HCT116 (cell line): ENCODE data around the gene FAM216B. TPM values are rescaled to one million over a fixed set of nuclear protein-coding genes. Genes with fewer than 3 reads are reported as not detected.

ENCODE experiments used
- ATAC-seq: fragments of 200-7000 bp; cut with Tn5 transposase; 2 replicates; pipeline ENCODE4 v1.9.1; 2020; ENCODE audit warnings: mild to moderate bottlenecking, moderate library complexity
- BruUV-seq: library from RNA; stranded (reverse); fragments of 400-500 nt; replicated peaks from 2 replicates; lab custom pipeline; 2021; lab: Mats Ljungman, UMichigan
- CTCF ChIA-PET: fragments of 300-600 bp; sonication (Branson Sonifier 250); formaldehyde crosslinking; loops from one replicate; lab custom pipeline; 2021; ENCODE audit warnings: antibody characterized with exemption; lab: Charles Lee
- POLR2A ChIA-PET: fragments of 300-600, 350-600 bp; sonication (Branson Sonifier 250); formaldehyde crosslinking; loops from one replicate; lab custom pipeline; 2021; ENCODE audit warnings: antibody characterized with exemption; lab: Charles Lee
- RAD21 ChIA-PET, 2 experiments: fragments of 300-600 bp; sonication (Branson Sonifier 250); formaldehyde crosslinking; loops; one replicate each; lab custom pipeline; 2023; ENCODE audit warnings: low total read pairs in 2 of 2; ENCODE audit not compliant: uncharacterized antibody in 2 of 2, unreplicated experiment in 2 of 2, low non-redundant PET in 1 of 2; lab: Charles Lee
- DNase-seq: peaks from one replicate; pipeline ENCODE4 v3.0.0-alpha.2; 2010; ENCODE audit warnings: low read depth, low spot score
- H2AFZ ChIP-seq: fragments of 200-600 bp; shearing (Covaris generic), sonication (generic); 2 replicates; pipeline ENCODE4 v1.6.1; 2017; ENCODE audit warnings: low read depth, mixed run types, mixed read lengths, antibody characterized with exemption, low read length; ENCODE audit not compliant: poor library complexity, severe bottlenecking
- H3K27ac ChIP-seq: 2 replicates; pipeline ENCODE4 v1.5.1; 2012; ENCODE audit warnings: low read depth, low read length
- H3K27me3 ChIP-seq: fragments of 200-600 bp; sonication (generic); 2 replicates; pipeline ENCODE4 v1.6.1; 2016; ENCODE audit warnings: mixed run types, low read length, mixed read lengths; ENCODE audit not compliant: insufficient read depth
- H3K36me3 ChIP-seq, 2 experiments: fragments of 200-500 bp in 1 of 2; fragments of 200-600 bp in 1 of 2; sonication (Bioruptor generic) in 1 of 2; sonication (generic) in 1 of 2; 2 replicates each; pipeline versions ENCODE4 v1.5.1 to v1.6.1; 2014 to 2016; ENCODE audit warnings: low read length in 2 of 2, inconsistent platforms in 1 of 2, mixed read lengths in 1 of 2, mixed run types in 1 of 2; ENCODE audit not compliant: insufficient read depth in 2 of 2, control insufficient read depth in 1 of 2
- H3K4me1 ChIP-seq, 2 experiments: fragments of 200-600 bp in 1 of 2; sonication (generic) in 1 of 2; 2 replicates each; pipeline versions ENCODE4 v1.5.1 to v1.6.1; 2012 to 2017; ENCODE audit warnings: low read length in 2 of 2, inconsistent platforms in 1 of 2, mild to moderate bottlenecking in 1 of 2, mixed read lengths in 1 of 2, mixed run types in 1 of 2, moderate library complexity in 1 of 2; ENCODE audit not compliant: insufficient read depth in 2 of 2, control insufficient read depth in 1 of 2
- H3K4me2 ChIP-seq: fragments of 200-600 bp; sonication (generic); 2 replicates; pipeline ENCODE4 v1.6.1; 2017; ENCODE audit warnings: mixed run types, low read length, mixed read lengths
- H3K4me3 ChIP-seq, 2 experiments: fragments of 200-600 bp in 1 of 2; sonication (generic) in 1 of 2; replicated peaks in 1 of 2; 2 replicates each; pipeline ENCODE4 v1.5.1; 2011 to 2016; ENCODE audit warnings: low read length in 2 of 2, control low read depth in 1 of 2, low read depth in 1 of 2, mild to moderate bottlenecking in 1 of 2, mixed read lengths in 1 of 2, mixed run types in 1 of 2
- H3K79me2 ChIP-seq: fragments of 200-600 bp; sonication (generic); 2 replicates; pipeline ENCODE4 v1.6.1; 2017; ENCODE audit warnings: mild to moderate bottlenecking, mixed run types, low read length, moderate library complexity, mixed read lengths; ENCODE audit not compliant: insufficient read depth
- H3K9ac ChIP-seq: fragments of 200-600 bp; sonication (generic); 2 replicates; pipeline ENCODE4 v1.6.1; 2016; ENCODE audit warnings: low read length, mixed read lengths
- H3K9me2 ChIP-seq: fragments of 200-600 bp; sonication (generic), shearing (Covaris generic); 2 replicates; pipeline ENCODE4 v1.6.1; 2017; ENCODE audit warnings: mixed run types, mild to moderate bottlenecking, moderate library complexity; ENCODE audit not compliant: insufficient read depth
- H3K9me3 ChIP-seq, 2 experiments: fragments of 200-500 bp in 1 of 2; fragments of 200-600 bp in 1 of 2; sonication (Bioruptor generic) in 1 of 2; sonication (generic) in 1 of 2; 2 replicates each; pipeline ENCODE4 v1.6.1; 2014 to 2017; ENCODE audit warnings: low read length in 2 of 2, mixed read lengths in 2 of 2, inconsistent platforms in 1 of 2, low read depth in 1 of 2, mild to moderate bottlenecking in 1 of 2, mixed run types in 1 of 2, moderate library complexity in 1 of 2; ENCODE audit not compliant: control insufficient read depth in 1 of 2, insufficient read depth in 1 of 2
- H4K20me1 ChIP-seq: fragments of 200-600 bp; sonication (generic), shearing (Covaris generic); 2 replicates; pipeline ENCODE4 v1.6.1; 2017; ENCODE audit warnings: mixed run types, mild to moderate bottlenecking, moderate library complexity; ENCODE audit not compliant: insufficient read depth
- CBX3 ChIP-seq: IDR thresholded peaks from 2 replicates; pipeline ENCODE4 v1.6.1; 2012; ENCODE audit warnings: low read depth
- CTCF ChIP-seq, 3 experiments: fragments of 200-600 bp in 1 of 3; sonication (generic) in 1 of 3; IDR thresholded peaks in 2 of 3; conservative IDR thresholded peaks in 1 of 3; 2 replicates each; pipeline ENCODE4 v1.5.1; 2012 to 2017; ENCODE audit warnings: low read depth in 2 of 3, low read length in 2 of 3, antibody characterized with exemption in 1 of 3, borderline replicate concordance in 1 of 3, control low read depth in 1 of 3, mild to moderate bottlenecking in 1 of 3, mixed read lengths in 1 of 3, mixed run types in 1 of 3, moderate library complexity in 1 of 3; ENCODE audit not compliant: insufficient read depth in 1 of 3
- EZH2 ChIP-seq: fragments of 200-600 bp; sonication (generic); IDR thresholded peaks from 2 replicates; pipeline ENCODE4 v1.6.1; 2017; ENCODE audit warnings: antibody characterized with exemption, mixed run types
- EZH2phosphoT487 ChIP-seq: fragments of 200-600 bp; IDR thresholded peaks from 2 replicates; pipeline ENCODE4 v1.6.1; 2018; ENCODE audit warnings: antibody characterized with exemption, borderline replicate concordance
- FOSL1 ChIP-seq: IDR thresholded peaks from 2 replicates; pipeline ENCODE4 v1.6.1; 2012; ENCODE audit warnings: low read depth
- JUND ChIP-seq: IDR thresholded peaks from 2 replicates; pipeline ENCODE4 v1.6.1; 2012
- RAD21 ChIP-seq: IDR thresholded peaks from 2 replicates; pipeline ENCODE4 v1.6.1; 2012; ENCODE audit warnings: low read depth, mild to moderate bottlenecking
- SIN3A ChIP-seq: IDR thresholded peaks from 2 replicates; pipeline ENCODE4 v1.6.1; 2012; ENCODE audit warnings: low read depth
- ZFX ChIP-seq: fragments of 450-650 bp; IDR thresholded peaks from 2 replicates; pipeline ENCODE4 v1.6.1; 2017
- intact Hi-C: fragments of 100-400 bp; cut with micrococcal nuclease; formaldehyde crosslinking; loops from 2 replicates; pipeline ENCODE4 v1.10.0; 2022
- total RNA-seq: library from RNA; stranded (reverse); gene quantifications from one replicate; pipeline ENCODE4 v1.2.1, GENCODE V29; 2021; ENCODE audit not compliant: unreplicated experiment
- TF ChIP-seq, protein P1 (sequence below): IDR thresholded peaks from 2 replicates; pipeline ENCODE4 v1.6.1; 2012; ENCODE audit warnings: low read depth

The FAM216B gene
- total RNA-seq, 1 experiment from 2014 or later = not detected

- Histone ChIP-seq H3K4me1 (no peaks in the 10 kb centered on the region), H3K36me3 (no peaks in the 10 kb centered on the region), H2AFZ (no peak overlapping the region), H3K4me3 (no peak overlapping the region), H4K20me1 (no peaks in the 10 kb centered on the region), H3K79me2 (no peaks in the 10 kb centered on the region), H3K9ac (no peak overlapping the region), H3K9me2 (no peaks in the 10 kb centered on the region), H3K27me3 (no peaks in the 10 kb centered on the region), H3K27ac (no peak overlapping the region), H3K4me2 (no peak overlapping the region), H3K9me3 (no peaks in the 10 kb centered on the region)
- DNase-seq = peak; percentile 4
- ChIA-PET RAD21 (no interaction called here), POLR2A (no interaction called here), CTCF (interaction anchor here (0.7 kb wide), 1 partner anchor 242 kb away, joined by 3 read pairs; no protein-coding TSS in a partner anchor)
- BruUV-seq = no TSS peak
- TF ChIP-seq EZH2phosphoT487 (no peak), CTCF (IDR thresholded peaks at IDR 0.05 in 2 of 3, conservative IDR thresholded peaks at IDR 0.05 in 1 of 3; ENCODE audit: borderline replicate concordance in 1 of 3, insufficient read depth in 1 of 3, low read depth in 2 of 3, low read length in 2 of 3) (peak in 2 of 3 experiments; percentile 13 to 17; a peak in 1 of 6 replicates), JUND (no peak), EZH2 (no peak), FOSL1 (no peak), CBX3 (no peak), SIN3A (no peak), ZFX (no peak), RAD21 (peak; percentile 40; the same call in 1 of the 2 replicates)
- TF ChIP-seq, protein P1, sequence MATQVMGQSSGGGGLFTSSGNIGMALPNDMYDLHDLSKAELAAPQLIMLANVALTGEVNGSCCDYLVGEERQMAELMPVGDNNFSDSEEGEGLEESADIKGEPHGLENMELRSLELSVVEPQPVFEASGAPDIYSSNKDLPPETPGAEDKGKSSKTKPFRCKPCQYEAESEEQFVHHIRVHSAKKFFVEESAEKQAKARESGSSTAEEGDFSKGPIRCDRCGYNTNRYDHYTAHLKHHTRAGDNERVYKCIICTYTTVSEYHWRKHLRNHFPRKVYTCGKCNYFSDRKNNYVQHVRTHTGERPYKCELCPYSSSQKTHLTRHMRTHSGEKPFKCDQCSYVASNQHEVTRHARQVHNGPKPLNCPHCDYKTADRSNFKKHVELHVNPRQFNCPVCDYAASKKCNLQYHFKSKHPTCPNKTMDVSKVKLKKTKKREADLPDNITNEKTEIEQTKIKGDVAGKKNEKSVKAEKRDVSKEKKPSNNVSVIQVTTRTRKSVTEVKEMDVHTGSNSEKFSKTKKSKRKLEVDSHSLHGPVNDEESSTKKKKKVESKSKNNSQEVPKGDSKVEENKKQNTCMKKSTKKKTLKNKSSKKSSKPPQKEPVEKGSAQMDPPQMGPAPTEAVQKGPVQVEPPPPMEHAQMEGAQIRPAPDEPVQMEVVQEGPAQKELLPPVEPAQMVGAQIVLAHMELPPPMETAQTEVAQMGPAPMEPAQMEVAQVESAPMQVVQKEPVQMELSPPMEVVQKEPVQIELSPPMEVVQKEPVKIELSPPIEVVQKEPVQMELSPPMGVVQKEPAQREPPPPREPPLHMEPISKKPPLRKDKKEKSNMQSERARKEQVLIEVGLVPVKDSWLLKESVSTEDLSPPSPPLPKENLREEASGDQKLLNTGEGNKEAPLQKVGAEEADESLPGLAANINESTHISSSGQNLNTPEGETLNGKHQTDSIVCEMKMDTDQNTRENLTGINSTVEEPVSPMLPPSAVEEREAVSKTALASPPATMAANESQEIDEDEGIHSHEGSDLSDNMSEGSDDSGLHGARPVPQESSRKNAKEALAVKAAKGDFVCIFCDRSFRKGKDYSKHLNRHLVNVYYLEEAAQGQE = no peak
- 0 out of 2 replicates have a peak, but pooled peaks have one; percentile 49 for ATAC-seq
- intact Hi-C loops = no loop called here
Observed at GRCh38 chr13:42836930-42837690, 55.7 kb downstream of the FAM216B start.

Other genes with a start within 250 kb of the FAM216B start
- not detected for gene TNFSF11, start 207.4 kb upstream of the FAM216B start, total RNA-seq
- gene EPSTI1, start 210.7 kb downstream of the FAM216B start, total RNA-seq = 0.69 TPM
- 10.8 TPM for gene DNAJC15, start 242.0 kb downstream of the FAM216B start, total RNA-seq